HL-60 (cell line): ENCODE measurements around the gene IZUMO1.

Experiments
- POLR2AphosphoS5 ChIP-seq: IDR thresholded peaks from 2 replicates; pipeline ENCODE4 v1.6.1; 2012; ENCODE audit warnings: low read depth
- SPI1 ChIP-seq: IDR thresholded peaks from 2 replicates; pipeline ENCODE4 v1.6.1; 2012; ENCODE audit warnings: low read depth, mild to moderate bottlenecking, borderline replicate concordance
- TF ChIP-seq, protein P1 (sequence below): IDR thresholded peaks from one replicate; pipeline ENCODE4 v1.5.1; 2011; ENCODE audit warnings: low read length, control low read depth, inconsistent platforms; ENCODE audit not compliant: insufficient read depth

DNA sequence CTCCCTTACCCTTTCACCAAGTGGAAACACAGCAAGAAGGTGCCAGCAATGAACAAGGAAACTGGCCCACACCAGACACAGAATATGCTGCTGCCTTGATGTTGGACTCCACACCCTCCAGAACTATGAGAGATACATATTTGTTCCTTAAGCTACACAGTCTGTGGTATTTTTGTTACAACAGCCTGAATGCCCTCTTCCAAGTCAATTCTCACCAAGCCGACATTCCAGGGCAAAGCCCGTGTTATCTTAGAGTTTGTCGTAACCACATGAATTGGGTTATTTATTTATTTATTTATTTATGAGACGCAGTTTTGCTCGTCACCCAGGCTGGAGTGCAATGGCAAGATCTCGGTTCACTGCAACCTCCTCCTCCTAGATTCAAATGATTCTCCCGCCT is 23.6 kb upstream of the IZUMO1 start:
- no peak for TF ChIP-seq SPI1
- TF ChIP-seq, protein P1, sequence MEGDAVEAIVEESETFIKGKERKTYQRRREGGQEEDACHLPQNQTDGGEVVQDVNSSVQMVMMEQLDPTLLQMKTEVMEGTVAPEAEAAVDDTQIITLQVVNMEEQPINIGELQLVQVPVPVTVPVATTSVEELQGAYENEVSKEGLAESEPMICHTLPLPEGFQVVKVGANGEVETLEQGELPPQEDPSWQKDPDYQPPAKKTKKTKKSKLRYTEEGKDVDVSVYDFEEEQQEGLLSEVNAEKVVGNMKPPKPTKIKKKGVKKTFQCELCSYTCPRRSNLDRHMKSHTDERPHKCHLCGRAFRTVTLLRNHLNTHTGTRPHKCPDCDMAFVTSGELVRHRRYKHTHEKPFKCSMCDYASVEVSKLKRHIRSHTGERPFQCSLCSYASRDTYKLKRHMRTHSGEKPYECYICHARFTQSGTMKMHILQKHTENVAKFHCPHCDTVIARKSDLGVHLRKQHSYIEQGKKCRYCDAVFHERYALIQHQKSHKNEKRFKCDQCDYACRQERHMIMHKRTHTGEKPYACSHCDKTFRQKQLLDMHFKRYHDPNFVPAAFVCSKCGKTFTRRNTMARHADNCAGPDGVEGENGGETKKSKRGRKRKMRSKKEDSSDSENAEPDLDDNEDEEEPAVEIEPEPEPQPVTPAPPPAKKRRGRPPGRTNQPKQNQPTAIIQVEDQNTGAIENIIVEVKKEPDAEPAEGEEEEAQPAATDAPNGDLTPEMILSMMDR: no peak
- no peak for TF ChIP-seq POLR2AphosphoS5
